ENCODE measurements around the gene MRS2.

Gene MRS2

DNA sequence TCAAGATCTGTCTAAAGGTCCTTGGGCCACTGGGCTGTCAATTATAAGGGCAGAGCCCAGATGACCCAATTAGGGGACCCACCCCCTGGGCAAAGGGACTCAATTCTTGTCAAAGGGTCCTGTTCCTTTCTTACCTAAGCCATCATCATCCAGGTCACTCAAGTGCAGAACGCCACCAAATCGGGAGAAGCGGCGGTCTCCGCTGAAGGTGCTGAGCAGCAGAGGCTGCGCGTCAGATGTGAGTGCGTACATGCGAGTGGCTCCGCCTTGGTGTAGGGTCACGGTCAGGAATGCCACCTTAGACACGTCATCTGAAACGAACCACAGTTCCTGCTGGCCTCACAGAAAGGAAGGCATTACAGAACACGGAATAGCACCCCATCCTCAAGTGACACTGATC, 34.2 kb downstream of the MRS2 start:
- no peak for DNase-seq

DNA sequence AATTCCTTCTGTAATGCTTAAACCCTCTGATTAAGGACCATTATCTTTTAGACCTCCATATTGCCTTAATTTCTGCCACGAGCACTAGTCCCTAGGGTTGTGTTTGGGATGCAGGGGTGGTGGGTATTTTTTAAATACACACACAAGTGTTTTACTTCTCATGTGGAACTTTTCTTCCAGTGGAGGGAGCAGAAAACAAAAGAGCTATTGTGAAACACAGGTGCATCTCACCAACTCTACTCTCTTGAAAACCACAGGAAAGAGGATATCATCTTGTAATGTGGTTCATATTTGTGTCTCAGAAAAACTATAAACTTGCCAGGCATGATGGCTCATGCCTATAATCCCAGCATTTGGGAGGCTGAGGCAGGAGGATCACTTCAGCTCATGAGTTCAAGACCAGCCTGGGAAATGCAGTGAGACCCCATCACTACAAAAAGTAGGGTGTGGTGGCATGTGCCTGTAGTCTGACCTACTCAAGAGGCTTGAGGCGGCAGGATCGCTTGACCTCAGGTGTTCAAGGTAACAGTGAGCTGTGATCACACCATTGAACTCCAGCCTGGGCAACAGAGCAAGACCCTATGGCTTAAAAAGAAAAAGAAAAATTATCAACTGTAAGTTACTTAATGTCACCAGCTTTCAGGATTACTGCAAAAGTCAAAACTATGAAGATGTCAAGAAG, 37.3 kb downstream of the MRS2 start:
- DNase-seq: no peak

DNA sequence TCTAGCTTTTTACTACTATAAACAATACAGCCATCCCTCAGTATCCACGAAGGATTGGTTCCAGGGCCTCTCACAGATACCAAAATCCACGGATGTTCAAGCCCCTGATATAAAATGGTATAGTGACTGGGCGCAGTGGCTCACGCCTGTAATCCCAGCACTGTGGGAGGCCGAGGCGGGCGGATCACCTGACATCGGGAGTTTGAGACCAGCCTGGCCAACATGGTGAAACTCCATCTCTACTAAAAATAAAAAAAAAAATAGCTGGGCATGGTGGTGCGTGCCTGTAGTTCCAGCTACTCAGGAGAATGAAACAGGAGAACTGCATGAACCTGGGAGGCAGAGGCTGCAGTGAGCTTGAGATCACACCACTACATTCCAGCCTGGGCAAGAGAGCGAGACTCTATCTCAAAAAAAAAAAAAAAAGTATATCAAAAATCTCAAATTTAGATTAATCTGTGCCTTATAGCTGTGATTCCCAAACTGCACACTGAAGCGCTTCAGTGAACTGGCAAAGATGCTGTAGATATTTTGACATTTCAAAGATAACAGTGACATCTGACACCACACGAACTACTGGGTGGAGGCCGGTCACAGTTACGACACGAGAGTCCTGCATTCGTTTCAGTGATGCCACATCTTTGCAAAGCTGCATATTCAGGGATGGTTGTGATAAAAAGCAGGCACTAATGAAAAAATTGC, 38.3 kb downstream of the MRS2 start:
- DNase-seq: no peak

DNA sequence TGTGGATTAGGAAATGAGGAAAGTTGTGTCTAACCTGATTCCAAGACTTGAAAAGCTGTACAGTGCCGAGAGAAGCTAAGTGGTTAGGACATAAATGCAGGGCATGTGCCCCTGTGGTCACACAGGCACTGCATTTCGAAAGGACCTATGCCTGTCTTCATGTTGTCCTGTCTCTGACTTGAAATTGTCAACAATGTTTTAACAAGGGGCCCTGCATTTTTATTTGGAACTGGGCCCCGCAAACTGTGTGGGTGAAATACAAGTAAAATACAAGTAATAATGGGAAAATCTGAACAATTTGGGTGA, 38.8 kb downstream of the MRS2 start:
- no peak for DNase-seq

DNA sequence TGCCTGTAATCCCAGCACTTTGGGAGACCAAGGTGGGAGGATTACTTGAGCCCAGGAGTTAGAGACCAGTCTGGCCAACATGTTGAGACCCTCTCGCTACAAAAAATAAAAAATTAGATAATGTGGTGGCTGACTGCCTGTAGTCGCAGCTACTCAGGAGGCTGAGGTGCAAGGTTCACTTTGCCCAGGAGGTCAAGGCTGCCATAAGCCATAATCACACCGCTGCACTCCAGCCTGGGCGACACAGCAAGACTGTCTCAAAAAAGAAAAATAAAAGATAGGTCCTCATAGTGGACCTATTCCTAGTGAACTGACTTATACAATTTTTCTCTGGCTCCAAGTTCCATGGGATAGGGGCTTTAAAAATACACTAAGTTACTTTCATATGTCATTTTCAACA, 41.9 kb downstream of the MRS2 start:
- no peak for DNase-seq

DNA sequence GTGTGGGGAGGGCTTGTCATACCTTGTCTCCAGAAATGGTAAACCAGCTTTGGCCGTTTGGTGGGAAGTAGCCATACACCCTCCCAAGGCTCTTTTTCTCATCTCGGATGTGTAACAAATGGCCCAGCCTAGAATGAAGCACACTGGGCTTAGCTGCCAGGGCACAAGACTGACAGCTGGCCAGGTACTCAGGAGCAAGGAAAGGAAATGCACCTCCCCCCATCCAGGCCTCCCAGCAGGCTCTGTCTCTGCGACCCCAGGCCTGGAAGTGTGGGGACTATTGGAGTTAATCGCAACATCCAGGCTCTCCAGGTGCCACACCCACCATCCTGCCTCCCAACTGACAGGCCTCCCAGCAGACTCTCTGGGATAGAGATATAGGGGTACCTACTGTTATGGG, 43.0 kb downstream of the MRS2 start:
- DNase-seq: no peak

DNA sequence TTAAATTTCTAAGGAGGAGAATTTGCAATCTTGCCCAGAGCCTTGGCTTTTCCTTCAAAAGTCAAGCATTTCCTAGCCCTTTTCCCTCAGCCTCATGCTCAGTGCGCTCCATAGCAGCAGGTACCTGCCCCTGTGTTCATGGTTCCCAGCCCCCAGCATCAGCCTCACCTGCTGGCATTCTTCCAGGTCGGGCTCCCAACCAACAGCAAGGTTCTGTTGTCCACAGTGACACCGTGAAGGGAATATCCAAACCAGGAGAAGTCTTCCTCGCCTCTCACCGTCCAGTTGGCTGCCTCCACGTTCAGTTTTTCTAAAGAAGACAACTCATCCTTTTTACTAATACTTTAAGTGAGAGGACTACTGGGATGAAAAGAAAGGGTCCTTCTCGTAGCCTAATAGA, 43.9 kb downstream of the MRS2 start:
- no peak for DNase-seq

DNA sequence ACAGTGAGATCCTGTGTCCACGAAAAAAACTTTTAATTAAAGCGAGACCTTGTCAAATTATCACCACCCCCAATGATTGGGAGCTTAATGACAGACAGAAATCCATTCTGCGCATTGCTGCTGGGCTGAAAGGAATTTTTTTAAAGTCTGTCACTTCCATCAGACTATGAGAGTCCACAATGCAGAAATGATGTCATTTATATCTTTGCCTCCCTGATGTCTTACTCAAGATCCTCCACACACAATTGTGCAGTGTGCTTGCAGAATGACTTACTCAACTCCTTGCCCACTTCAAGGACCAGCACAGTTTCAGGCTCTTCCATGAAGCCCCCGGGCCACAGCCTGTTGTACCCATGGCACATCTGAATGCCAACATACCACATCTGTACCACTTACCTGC, 45.7 kb downstream of the MRS2 start:
- DNase-seq: no peak

DNA sequence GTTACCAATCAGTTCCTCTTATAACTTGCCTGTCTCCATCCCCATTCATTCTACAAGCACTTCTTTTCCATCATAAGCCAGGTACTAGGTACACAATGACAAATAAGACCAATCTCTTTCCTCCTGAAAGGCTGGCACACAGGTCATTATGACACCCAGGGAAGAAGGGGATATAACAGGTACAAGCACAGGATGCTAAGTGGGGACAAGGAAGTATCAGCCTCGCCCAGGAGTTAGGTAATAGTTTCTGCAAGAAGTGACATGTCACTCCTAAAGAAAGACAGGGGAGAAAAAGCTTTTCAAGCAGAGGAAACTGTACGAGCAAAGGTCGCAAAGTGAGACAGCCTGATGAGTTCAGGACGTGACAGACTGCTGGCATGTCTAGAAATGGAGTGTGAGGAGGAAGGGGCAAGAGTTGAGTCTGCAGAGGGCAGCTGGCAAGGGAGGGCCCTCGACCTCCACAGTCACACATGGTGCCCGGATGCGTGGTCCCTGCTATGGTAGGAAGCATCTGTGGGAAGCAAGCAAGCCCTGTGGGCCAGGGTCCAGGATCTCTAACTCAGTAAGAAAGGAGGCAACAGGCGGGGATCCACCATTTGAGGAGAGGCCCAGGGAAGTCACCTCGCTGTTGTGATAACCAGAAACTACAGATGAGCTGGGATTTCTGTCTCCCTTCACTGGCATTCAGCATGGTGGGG, 46.2 kb downstream of the MRS2 start:
- no peak for DNase-seq

DNA sequence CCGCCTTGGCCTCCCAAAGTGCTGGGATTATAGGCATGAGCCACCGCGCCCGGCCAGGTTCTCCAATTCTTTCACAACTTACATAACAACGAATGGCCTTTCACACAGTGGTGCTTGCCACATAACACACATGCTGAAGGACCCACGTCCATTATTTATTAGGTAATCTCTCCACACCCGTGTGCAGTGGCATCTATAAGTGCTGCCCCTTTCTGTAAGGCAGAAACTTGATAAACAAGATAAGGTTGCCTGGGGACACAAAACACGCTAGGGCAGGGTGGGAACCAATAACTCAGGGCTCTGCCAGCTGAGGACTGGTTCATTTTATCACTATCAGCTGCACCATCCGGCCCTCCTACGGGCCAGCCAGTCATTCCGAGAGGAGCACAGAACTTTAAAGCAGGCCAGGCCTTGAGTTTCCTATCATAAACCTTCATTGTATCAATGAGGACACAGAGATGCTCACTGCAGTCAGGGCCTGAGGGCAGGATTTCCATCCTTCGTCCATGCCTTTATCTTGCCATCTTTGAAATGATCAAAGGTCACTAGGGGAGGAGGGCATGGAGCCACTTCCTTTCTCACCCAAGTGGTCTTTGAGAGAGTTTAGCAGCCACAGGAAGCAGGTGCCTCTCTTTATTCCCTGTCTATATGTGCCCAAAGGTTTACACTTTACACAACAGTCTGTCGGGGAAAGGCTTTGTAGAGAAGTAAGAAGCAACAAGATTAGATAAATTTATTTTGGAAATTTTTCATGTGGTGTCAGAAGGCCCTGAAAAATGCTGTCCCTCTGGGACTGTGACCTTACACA, 49.0 kb downstream of the MRS2 start:
- no peak for DNase-seq

DNA sequence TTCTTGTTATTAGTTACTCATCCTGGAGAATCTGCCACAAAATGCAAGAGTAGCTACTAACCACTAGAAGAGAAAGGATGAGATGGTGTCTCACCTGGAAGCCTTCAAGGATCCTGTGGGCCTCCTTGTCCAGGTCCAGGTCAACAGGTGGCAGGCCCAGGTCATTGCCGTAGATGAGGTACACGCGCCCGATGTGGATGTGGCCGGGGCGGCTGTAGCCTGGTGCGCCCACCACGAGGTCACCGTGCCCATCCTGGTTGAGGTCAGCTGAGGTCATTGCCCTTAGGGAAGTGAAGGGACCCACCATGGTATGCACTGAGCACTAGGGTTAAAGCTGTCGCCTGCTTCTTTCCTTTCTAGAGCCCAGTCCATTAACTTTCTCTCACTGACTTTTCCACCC, 51.2 kb downstream of the MRS2 start:
- no peak for DNase-seq

DNA sequence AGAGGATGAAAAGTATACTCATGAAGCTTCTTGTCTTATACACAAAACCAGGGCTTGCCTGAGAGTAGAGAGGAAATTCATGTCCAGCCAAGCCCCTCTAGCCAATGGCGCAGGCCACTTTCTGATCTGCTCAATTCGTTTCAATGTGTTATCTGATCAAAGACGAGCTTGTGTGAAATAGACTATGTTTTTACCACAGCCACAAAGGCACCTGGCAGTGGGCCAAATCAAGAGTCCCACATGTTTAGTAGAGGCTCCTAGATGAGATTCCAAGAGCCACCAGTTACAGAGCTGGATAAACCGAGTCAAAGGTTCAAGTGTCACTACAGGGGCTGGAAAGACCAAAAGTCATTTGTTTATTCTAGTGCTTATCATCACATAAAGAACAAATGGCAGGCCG, 51.7 kb downstream of the MRS2 start:
- DNase-seq: no peak

DNA sequence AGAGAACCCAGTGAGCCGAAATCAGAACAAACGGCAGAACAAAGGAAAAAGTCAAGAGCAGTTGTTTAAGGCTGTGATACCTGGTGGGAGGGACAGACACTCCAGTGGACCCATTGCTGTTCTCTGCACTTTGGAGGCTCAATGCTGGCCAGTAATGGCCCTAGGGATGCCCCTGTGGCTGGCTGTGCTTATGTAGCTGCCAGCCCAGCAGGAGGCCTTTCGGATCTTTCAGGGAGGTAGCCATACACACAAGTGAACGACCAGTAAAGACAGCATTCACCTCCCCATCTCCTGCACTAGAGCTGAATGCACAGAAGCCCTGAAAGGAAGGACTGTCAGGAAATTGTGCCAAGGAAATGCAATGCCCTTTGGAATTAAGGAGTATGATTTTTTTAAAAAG, 52.3 kb downstream of the MRS2 start:
- no peak for DNase-seq

DNA sequence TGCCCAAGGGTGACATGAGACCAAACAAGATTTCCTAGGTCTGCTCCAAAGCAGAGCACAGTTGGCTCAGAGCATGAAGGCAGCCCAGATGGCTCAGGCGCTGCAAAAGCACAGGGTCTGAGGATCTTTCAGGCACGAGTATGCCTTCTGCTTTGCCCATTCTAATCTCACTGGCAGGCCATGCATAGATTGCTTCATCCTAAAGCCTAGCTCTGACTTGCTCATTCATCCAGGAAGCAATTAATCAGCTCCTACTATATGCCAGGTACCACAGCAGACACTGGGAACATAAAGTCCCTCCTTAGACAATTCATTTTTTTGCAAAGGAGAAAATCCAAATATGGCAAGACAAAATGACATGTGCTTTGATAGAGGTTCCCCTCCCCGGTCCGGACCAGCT, 55.4 kb downstream of the MRS2 start:
- no peak for DNase-seq

DNA sequence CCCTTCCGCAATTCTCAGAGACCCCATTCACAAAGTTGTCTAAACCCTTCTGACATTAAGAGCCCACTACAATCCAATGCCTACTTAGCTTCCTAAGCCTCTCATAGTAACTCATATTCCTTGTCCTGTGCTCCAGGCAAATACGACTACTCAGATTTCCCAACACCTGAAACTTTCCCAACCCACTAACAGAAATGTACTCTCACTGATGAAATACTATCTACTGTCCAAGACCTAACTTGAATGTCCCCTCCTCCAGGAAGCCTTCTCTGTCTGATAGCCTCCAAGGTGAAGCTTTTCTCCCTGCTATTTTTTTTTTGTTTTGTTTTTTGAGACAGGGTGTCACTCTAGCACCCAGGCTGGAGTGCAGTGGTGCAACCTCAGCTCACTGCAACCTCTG, 56.2 kb downstream of the MRS2 start:
- no peak for DNase-seq

DNA sequence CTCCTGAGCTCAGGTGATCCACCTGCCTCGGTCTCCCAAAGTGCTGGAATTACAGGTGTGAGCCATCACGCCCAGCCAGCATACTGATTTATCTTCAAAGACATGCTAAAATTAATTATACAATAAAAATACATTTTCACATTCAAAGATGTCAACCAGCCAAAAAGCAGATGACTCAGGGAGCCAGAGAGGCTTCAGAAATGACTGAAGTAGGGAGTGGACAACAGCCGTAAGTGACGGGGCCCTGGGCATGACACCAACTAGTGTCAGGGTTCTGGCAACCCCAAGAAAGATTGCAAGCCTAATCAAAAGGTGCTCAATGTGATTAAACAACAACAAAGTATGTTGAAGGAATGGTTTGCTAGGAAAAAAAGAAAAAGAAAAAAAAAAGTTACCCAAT, 58.2 kb downstream of the MRS2 start:
- no peak for DNase-seq

DNA sequence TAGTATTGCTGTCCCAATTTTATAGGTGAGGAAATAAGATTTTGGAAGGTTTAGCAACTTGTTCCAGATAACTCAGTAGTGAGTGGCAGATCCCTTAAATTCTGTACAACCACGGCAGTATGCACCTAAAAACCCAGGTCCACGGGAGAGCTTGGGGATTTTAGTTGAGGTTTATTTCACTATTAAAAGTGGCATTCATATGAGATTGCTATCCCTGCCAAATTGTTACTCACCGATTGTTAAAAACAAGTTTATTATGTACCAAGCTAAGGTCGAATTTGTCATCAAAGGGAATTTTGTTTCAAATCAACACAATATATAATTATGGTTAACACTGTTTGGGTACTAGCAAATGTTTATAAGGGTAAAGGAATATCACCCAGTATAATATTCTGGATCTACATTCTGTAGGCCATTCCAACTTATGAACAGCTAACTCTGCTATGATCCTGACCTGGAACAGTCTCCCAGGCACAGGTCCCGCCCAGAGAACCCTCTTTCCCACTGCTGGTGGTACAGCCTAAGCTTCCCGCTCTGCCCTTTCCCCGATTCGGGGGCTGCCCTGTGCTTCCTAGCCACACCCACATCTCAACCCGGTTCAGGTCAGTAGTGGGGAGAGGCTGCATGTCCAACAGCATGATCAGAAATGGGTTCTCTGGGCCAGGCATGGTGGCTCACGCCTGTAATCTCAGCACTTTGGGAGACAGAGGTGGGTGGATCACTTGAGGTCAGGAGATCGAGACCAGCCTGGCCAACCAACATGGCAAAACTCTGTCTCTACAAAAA, 61.7 kb downstream of the MRS2 start:
- no peak for DNase-seq

DNA sequence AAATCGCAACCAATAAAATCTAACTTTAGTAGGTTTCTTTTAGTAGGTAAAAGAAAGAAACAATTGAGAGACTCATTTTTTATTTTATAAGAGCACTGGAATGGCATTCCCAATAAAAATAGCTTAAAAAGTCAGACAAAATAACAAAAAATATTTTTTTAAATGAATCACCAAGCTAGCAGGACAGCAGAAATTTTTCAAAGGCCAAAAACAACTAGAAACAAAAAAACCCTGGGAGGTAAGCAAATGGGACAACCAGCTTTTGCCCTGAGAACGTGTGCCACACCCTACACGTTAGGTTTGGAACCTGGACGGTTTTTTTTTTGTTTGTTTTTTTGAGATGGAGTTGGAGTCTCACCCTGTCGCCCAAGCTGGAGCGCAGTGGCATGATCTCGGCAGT, 67.1 kb downstream of the MRS2 start:
- DNase-seq: no peak

DNA sequence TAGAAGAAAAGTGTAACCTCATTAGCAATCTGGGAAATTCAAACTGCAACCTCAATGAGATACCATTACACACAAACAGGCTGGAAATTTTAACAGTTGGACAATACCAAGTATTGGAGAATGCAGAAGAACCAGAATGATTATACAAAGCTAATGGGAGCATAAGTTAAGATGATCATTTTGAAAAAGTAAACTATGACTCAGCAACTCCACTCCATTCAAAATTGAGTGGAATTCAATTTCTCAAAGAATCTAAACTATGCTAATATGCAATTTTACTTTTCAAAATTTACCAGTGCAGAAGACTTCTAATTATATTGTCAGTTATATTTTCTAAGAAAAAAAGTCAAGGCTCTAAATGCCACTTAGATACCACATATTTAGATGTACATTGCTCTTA, 69.4 kb downstream of the MRS2 start:
- no peak for DNase-seq

All from GF-D8 (cell line).